Stimulated activated CD4-positive, alpha-beta T cell treated with anti-CD3 and anti-CD28 coated beads, Interleukin-1b, Interleukin-23, amount 100 ng/mL, for 24 hours (primary cell): Measurements from ENCODE around the gene MC4R.

Experiments used
- DNase-seq, 4 experiments: peaks; one replicate each; pipeline ENCODE4 v3.0.0-alpha.2; 2020; ENCODE audit warnings: low read depth in 4 of 4, low spot score in 1 of 4

The MC4R gene

GRCh38 chr18:60329131-60329530 lies 43.4 kb downstream of the MC4R start:
- DNase-seq: no peak

DNA sequence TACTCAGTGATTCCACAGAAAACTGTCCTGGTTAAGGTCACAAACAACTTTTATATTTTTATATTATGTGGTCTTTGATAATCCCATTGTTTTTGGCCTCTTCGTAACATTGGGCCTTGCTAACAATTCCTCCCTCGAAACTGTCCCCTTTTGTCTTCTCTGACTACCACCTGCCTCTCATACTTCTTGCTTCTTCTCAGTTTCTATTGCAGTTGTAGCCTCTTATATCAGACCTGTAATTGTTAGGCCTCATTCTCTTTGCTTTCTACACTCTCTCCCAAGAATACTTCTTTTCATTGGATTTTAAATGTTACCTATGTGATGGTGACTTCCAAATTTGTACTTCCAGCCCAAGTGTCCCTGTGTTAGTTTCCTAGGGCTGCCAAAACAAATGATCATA lies 44.7 kb downstream of the MC4R start:
- DNase-seq: no peak

DNA sequence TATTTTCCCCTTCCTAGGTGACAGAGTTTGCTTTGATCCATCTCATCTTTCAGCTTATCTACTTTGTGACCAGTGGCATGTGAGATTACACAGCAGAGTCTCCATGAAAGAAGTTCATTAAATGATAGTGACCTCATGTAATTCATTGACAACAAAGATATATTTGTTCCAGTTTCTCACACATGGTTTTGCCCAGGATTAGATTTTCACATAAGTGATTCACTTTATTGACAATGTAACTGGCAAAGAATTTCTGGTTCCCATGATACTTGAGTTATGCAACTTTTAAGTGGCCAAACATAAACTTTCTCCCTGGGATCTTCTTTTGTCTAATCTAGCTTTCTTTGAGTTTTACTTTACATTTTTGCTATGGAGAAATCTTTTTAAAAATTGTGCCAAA lies 50.0 kb downstream of the MC4R start:
- DNase-seq: no peak
